ENCODE data around the gene AS3MT.
A peak's percentile ranks its signal among the peaks of the same experiment; 100 is the strongest.

The AS3MT gene

GRCh38 chr10:102876747-102877153 lies 7.5 kb downstream of the AS3MT start:
- no peaks in the 10 kb centered on the region for H3K4me1 Mint-ChIP-seq
- H3K9me3 Mint-ChIP-seq, result no peaks in the 10 kb centered on the region
- H3K4me3 Mint-ChIP-seq, result no peak overlapping the region
- no peak for ATAC-seq (ENCODE audit: low read depth)
- H3K27ac Mint-ChIP-seq, result no peak overlapping the region
- DNase-seq (ENCODE audit: low spot score in 2 of 2), result no peak
- peaks cover 3% of the 10 kb centered on the region for H3K27me3 Mint-ChIP-seq
- no peaks in the 10 kb centered on the region for H3K36me3 Mint-ChIP-seq

GRCh38 chr10:102878629-102879028 lies 9.4 kb downstream of the AS3MT start:
- DNase-seq (ENCODE audit: low spot score in 2 of 2) (no peak), ATAC-seq (ENCODE audit: low read depth) (no peak)
- Mint-ChIP-seq H3K4me3 (no peak overlapping the region), H3K27me3 (no peaks in the 10 kb centered on the region), H3K27ac (no peak overlapping the region), H3K9me3 (no peaks in the 10 kb centered on the region), H3K4me1 (no peaks in the 10 kb centered on the region), H3K36me3 (no peaks in the 10 kb centered on the region)

DNA sequence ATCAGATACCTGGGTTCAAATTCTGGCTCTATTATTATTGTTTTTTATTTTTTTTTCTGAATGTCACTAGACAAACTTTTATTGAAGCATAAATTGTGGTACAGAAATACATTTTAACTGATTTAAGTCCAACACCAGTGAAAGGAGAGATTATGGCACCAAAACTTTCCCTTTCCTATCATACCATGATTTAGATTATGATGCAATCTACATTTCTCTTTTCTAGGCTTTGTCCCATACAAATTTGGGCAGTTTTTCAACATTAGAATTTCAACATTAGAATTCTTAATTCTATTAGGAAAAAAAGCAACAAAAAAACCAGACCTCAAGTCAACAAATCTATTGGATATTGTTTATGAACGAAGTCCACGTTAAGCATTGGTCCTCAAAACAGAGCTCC lies 11.0 kb downstream of the AS3MT start:
- no peak for ATAC-seq (ENCODE audit: low read depth)
- no peaks in the 10 kb centered on the region for H3K4me1 Mint-ChIP-seq
- no peak overlapping the region for H3K4me3 Mint-ChIP-seq
- no peak for DNase-seq (ENCODE audit: low spot score in 2 of 2)
- H3K27ac Mint-ChIP-seq, result no peak overlapping the region
- H3K36me3 Mint-ChIP-seq, result no peaks in the 10 kb centered on the region
- H3K27me3 Mint-ChIP-seq, result no peaks in the 10 kb centered on the region
- H3K9me3 Mint-ChIP-seq, result no peaks in the 10 kb centered on the region

DNA sequence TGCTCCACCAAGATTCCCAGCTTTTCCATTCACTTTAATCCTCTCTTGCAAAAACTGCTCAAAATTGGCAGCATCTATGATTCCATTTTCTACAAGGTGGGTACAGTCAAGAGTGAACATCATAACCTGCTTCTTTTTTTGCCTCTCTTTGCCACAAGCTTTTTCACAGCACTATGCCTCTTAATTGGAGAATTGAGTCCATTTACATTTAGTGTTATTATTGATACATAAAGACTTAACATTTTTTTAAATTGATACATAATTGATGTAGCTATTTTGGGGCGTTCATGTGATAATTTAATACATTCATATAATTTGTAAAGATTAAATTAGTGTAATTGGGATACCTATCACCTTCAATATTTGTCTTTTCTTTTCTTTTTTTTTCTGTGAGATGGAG lies 18.8 kb downstream of the AS3MT start:
- no peak for ATAC-seq (ENCODE audit: low read depth)
- Mint-ChIP-seq H3K9me3 (no peaks in the 10 kb centered on the region), H3K36me3 (peaks cover 6% of the 10 kb centered on the region), H3K4me3 (no peak overlapping the region), H3K27me3 (no peaks in the 10 kb centered on the region), H3K4me1 (no peaks in the 10 kb centered on the region), H3K27ac (no peak overlapping the region)
- no peak for DNase-seq (ENCODE audit: low spot score in 2 of 2)

- Mint-ChIP-seq H3K4me1 (no peaks in the 10 kb centered on the region), H3K4me3 (no peak overlapping the region), H3K27ac (no peak overlapping the region), H3K9me3 (no peaks in the 10 kb centered on the region), H3K36me3 (no peaks in the 10 kb centered on the region), H3K27me3 (no peaks in the 10 kb centered on the region)
- no peak for ATAC-seq (ENCODE audit: low read depth)
- no peak for DNase-seq (ENCODE audit: low spot score in 2 of 2)
Observed at GRCh38 chr10:102894466-102895213, 25.4 kb downstream of the AS3MT start.

DNA sequence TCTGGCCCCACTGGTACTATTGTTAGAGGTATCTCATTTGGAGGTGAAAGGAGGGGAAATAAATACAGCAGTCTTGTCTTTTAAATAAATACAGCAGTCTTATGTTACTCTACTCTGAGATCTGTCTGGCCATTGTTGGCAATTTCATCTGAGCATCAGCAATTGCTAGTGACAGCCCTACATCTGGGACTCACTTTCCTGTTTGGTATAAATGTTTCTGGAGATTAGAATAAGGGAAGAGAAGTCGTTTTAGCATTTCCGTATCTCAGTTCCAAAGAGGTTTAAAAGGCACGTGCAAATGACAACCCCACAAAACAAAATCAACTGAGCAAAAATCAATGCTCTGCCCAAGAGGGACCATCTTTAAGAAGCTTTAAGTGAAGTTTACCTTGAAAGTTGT lies 30.7 kb downstream of the AS3MT start:
- ATAC-seq (ENCODE audit: low read depth), result no peak
- Mint-ChIP-seq H3K27ac (no peak overlapping the region), H3K9me3 (no peaks in the 10 kb centered on the region), H3K4me1 (no peaks in the 10 kb centered on the region), H3K36me3 (no peaks in the 10 kb centered on the region), H3K4me3 (no peak overlapping the region), H3K27me3 (no peaks in the 10 kb centered on the region)
- DNase-seq (ENCODE audit: low spot score in 2 of 2), result no peak

- no peaks in the 10 kb centered on the region for H3K36me3 Mint-ChIP-seq
- H3K4me3 Mint-ChIP-seq, result no peak overlapping the region
- H3K9me3 Mint-ChIP-seq, result no peaks in the 10 kb centered on the region
- ATAC-seq (ENCODE audit: low read depth) (no peak), DNase-seq (ENCODE audit: low spot score in 2 of 2) (no peak)
- H3K27ac Mint-ChIP-seq, result no peak overlapping the region
- no peaks in the 10 kb centered on the region for H3K27me3 Mint-ChIP-seq
- no peaks in the 10 kb centered on the region for H3K4me1 Mint-ChIP-seq
Observed at GRCh38 chr10:102904346-102904745, 35.1 kb downstream of the AS3MT start.

DNA sequence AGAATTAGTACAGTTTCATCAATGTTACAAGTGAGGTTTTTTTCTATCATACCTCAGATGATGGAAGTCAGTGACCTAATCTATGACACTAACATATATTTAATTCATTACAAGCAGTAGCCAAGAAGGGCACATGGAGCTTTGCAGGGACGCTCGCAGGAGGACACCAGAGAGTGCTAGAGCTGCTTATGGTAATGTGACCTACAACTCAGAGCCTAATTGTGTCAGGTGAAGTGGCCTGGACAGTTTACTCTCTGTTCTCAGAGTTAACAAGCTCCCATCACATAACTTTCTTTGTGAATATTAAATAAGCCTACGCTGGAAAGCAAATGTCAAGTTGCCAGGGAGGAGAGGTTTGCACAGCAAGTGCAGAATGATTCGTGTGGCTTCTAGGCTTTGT lies 37.2 kb downstream of the AS3MT start:
- Mint-ChIP-seq H3K27ac (no peak overlapping the region), H3K9me3 (no peaks in the 10 kb centered on the region), H3K4me1 (no peaks in the 10 kb centered on the region), H3K27me3 (no peaks in the 10 kb centered on the region), H3K4me3 (no peak overlapping the region), H3K36me3 (no peaks in the 10 kb centered on the region)
- ATAC-seq (ENCODE audit: low read depth) (no peak), DNase-seq (ENCODE audit: low spot score in 2 of 2) (no peak)

- Mint-ChIP-seq H3K9me3 (no peaks in the 10 kb centered on the region), H3K36me3 (no peaks in the 10 kb centered on the region), H3K4me3 (no peak overlapping the region), H3K27ac (no peak overlapping the region), H3K4me1 (peaks cover 10% of the 10 kb centered on the region), H3K27me3 (peaks cover 7% of the 10 kb centered on the region)
- DNase-seq (ENCODE audit: low spot score in 2 of 2) (no peak), ATAC-seq (ENCODE audit: low read depth) (no peak)
Observed at GRCh38 chr10:102914781-102915180, 45.5 kb downstream of the AS3MT start.

GRCh38 chr10:102916173-102916572 lies 46.9 kb downstream of the AS3MT start:
- H3K36me3 Mint-ChIP-seq, result peaks cover 2% of the 10 kb centered on the region
- peaks cover 22% of the 10 kb centered on the region for H3K4me1 Mint-ChIP-seq
- H3K27ac Mint-ChIP-seq, result peak overlapping the region; percentile 15
- H3K4me3 Mint-ChIP-seq, result peak overlapping the region; percentile 66
- H3K9me3 Mint-ChIP-seq, result no peaks in the 10 kb centered on the region
- peaks cover 7% of the 10 kb centered on the region for H3K27me3 Mint-ChIP-seq
- ATAC-seq (ENCODE audit: low read depth) (no peak), DNase-seq (ENCODE audit: low spot score in 2 of 2) (no peak)

- Mint-ChIP-seq H3K4me3 (peak overlapping the region; percentile 98), H3K4me1 (peaks cover 26% of the 10 kb centered on the region), H3K36me3 (peaks cover 4% of the 10 kb centered on the region), H3K27me3 (peaks cover 4% of the 10 kb centered on the region), H3K27ac (peak overlapping the region; percentile 98), H3K9me3 (no peaks in the 10 kb centered on the region)
- peak; percentile 51 for ATAC-seq (ENCODE audit: low read depth)
- DNase-seq (ENCODE audit: low spot score in 2 of 2), result peak; percentile 87 to 89
Observed at GRCh38 chr10:102917314-102917961, 48.2 kb downstream of the AS3MT start.

GRCh38 chr10:102917962-102918816 lies 48.9 kb downstream of the AS3MT start, which contains the start of gene CNNM2:
CNNM2 (plus strand) TSS chr10:102918294; CDS start chr10:102918481, 187 bp downstream.
- Mint-ChIP-seq H3K36me3 (peaks cover 4% of the 10 kb centered on the region), H3K27me3 (peaks cover 4% of the 10 kb centered on the region), H3K4me3 (peak within 1 kb of the TSS; percentile 98), H3K27ac (peak within 1 kb of the TSS; percentile 98), H3K9me3 (no peaks in the 10 kb centered on the region), H3K4me1 (peaks cover 31% of the 10 kb centered on the region)
- DNase-seq (ENCODE audit: low spot score in 2 of 2), result peak; percentile 96 to 99
- peak; percentile 83 for ATAC-seq (ENCODE audit: low read depth)

DNA sequence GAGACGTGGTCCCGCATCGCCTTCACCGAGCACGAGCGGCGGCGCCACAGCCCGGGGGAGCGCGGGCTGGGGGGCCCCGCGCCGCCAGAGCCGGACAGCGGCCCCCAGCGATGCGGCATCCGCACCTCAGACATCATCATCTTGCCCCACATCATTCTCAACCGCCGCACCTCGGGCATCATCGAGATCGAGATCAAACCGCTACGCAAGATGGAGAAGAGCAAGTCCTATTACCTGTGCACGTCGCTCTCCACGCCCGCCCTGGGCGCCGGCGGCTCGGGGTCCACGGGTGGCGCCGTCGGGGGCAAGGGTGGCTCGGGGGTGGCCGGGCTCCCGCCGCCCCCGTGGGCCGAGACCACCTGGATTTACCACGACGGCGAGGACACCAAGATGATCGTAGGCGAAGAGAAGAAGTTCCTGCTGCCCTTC lies 49.6 kb downstream of the AS3MT start:
- no peaks in the 10 kb centered on the region for H3K9me3 Mint-ChIP-seq
- ATAC-seq (ENCODE audit: low read depth) (no peak), DNase-seq (ENCODE audit: low spot score in 2 of 2) (peak in 1 of 2 donors; percentile 9)
- H3K4me3 Mint-ChIP-seq, result peak overlapping the region; percentile 98
- H3K27me3 Mint-ChIP-seq, result peaks cover 3% of the 10 kb centered on the region
- peaks cover 4% of the 10 kb centered on the region for H3K36me3 Mint-ChIP-seq
- H3K27ac Mint-ChIP-seq, result peak overlapping the region; percentile 98
- H3K4me1 Mint-ChIP-seq, result peaks cover 35% of the 10 kb centered on the region
